Gastrocnemius medialis (tissue), 4 donors: ENCODE results near the gene NFATC3. TPM values are rescaled to one million over a fixed set of nuclear protein-coding genes. Genes with fewer than 3 reads are reported as not detected.
A peak's percentile ranks its signal among the peaks of the same experiment; 100 is the strongest.
"Not testable (repeated sequence)": the region's sequence is repeated elsewhere in the genome, so short reads cannot be mapped to it uniquely, and the experiment has no call there.

Experiments
- ATAC-seq, 2 donors: fragments of 150-250 bp; one replicate each; pipeline ENCODE4 v1.9.1; 2016
- DNase-seq, 2 donors: peaks; one replicate each; pipeline ENCODE4 v3.0.0-alpha.2; 2019
- H3K27ac ChIP-seq, 4 donors: fragments of 200-600 bp; sonication (generic); 1 replicate in 1 of 4; 2 replicates in 3 of 4; pipeline ENCODE4 v1.5.1; 2016 to 2018; ENCODE audit warnings: mild to moderate bottlenecking in 2 of 4, moderate library complexity in 1 of 4
- H3K27me3 ChIP-seq, 3 donors: fragments of 200-600 bp; sonication (generic) in 2 of 3; 1 replicate in 1 of 3; 2 replicates in 2 of 3; pipeline versions ENCODE4 v1.5.1 to v1.6.0; 2016 to 2019; ENCODE audit warnings: mild to moderate bottlenecking in 1 of 3, moderate library complexity in 1 of 3
- H3K36me3 ChIP-seq, 2 donors: fragments of 200-600 bp; sonication (generic) in 1 of 2; one replicate each; pipeline ENCODE4 v1.5.1; 2017 to 2018
- H3K4me1 ChIP-seq, 2 donors: fragments of 200-600 bp; sonication (generic) in 1 of 2; one replicate each; pipeline ENCODE4 v1.5.1; 2016 to 2017; ENCODE audit warnings: mild to moderate bottlenecking in 2 of 2
- H3K4me3 ChIP-seq, 4 donors: fragments of 200-600 bp; sonication (generic) in 3 of 4; 1 replicate in 1 of 4; 2 replicates in 3 of 4; pipeline ENCODE4 v1.5.1; 2016 to 2019; ENCODE audit warnings: mild to moderate bottlenecking in 2 of 4
- H3K9me3 ChIP-seq, 3 donors: fragments of 200-600 bp; sonication (generic) in 2 of 3; 1 replicate in 1 of 3; 2 replicates in 2 of 3; pipeline ENCODE4 v1.5.1; 2016 to 2019
- POLR2A ChIP-seq, 2 donors: fragments of 450-650 bp; IDR thresholded peaks; one replicate each; pipeline ENCODE4 v1.6.1; 2017; ENCODE audit warnings: antibody characterized with exemption in 2 of 2, mild to moderate bottlenecking in 2 of 2, moderate library complexity in 2 of 2
- in situ Hi-C, 4 donors: fragments of 200-750 bp; cut with MboI; loops; one replicate each; pipeline versions ENCODE4 v1.15.0 to v1.8.0; 2017; ENCODE audit warnings: low sequenced_read_pairs in 4 of 4
- intact Hi-C: fragments of 100-400 bp; cut with DNase I; formaldehyde crosslinking; loops from one replicate; pipeline ENCODE4 v1.15.1; 2023; ENCODE audit warnings: low total_unique reads
- total RNA-seq, 4 donors: library from RNA; depleted of rRNA; stranded (reverse); fragments of >200 nt; gene quantifications; one replicate each; pipeline versions ENCODE4 v1.1.0 to v1.2.3, GENCODE V29; 2016
- TF ChIP-seq, protein P1 (sequence below), 5 experiments: fragments of 450-650 bp in 3 of 5; fragments of 200-600 bp in 2 of 5; sonication (generic) in 2 of 5; IDR thresholded peaks in 4 of 5; conservative IDR thresholded peaks in 1 of 5; 1 replicate in 4 of 5; 2 replicates in 1 of 5; pipeline ENCODE4 v1.5.1; 2016 to 2019; ENCODE audit warnings: antibody characterized with exemption in 5 of 5, mild to moderate bottlenecking in 3 of 5, moderate library complexity in 3 of 5

Gene NFATC3
- total RNA-seq, 4 donors from 2014 or later = 47.9 to 72.7 (median 70.7) TPM

- H3K9me3 ChIP-seq = no peaks in the 10 kb centered on the region
- H3K27ac ChIP-seq = peak overlapping the region; percentile 74 to 86 (median 82)
- DNase-seq = peak; percentile 18 to 23
- ATAC-seq = peak; percentile 79 to 89
- no peaks in the 10 kb centered on the region for H3K27me3 ChIP-seq
- H3K36me3 ChIP-seq = peaks cover 0 to 7% of the 10 kb centered on the region in 2 donors
- intact Hi-C loops (no loop called here), in situ Hi-C loops (no loop called here)
- TF ChIP-seq, protein P1, sequence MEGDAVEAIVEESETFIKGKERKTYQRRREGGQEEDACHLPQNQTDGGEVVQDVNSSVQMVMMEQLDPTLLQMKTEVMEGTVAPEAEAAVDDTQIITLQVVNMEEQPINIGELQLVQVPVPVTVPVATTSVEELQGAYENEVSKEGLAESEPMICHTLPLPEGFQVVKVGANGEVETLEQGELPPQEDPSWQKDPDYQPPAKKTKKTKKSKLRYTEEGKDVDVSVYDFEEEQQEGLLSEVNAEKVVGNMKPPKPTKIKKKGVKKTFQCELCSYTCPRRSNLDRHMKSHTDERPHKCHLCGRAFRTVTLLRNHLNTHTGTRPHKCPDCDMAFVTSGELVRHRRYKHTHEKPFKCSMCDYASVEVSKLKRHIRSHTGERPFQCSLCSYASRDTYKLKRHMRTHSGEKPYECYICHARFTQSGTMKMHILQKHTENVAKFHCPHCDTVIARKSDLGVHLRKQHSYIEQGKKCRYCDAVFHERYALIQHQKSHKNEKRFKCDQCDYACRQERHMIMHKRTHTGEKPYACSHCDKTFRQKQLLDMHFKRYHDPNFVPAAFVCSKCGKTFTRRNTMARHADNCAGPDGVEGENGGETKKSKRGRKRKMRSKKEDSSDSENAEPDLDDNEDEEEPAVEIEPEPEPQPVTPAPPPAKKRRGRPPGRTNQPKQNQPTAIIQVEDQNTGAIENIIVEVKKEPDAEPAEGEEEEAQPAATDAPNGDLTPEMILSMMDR (IDR thresholded peaks at IDR 0.05 in 4 of 5, conservative IDR thresholded peaks at IDR 0.05 in 1 of 5) = no peak
- TF ChIP-seq POLR2A (IDR thresholded peaks at IDR 0.05) = no peak
- H3K4me3 ChIP-seq = no peak overlapping the region
- H3K4me1 ChIP-seq = peaks cover 46 to 49% of the 10 kb centered on the region in 2 donors
Observed at GRCh38 chr16:68128577-68129305, 43.6 kb downstream of the NFATC3 start.

DNA sequence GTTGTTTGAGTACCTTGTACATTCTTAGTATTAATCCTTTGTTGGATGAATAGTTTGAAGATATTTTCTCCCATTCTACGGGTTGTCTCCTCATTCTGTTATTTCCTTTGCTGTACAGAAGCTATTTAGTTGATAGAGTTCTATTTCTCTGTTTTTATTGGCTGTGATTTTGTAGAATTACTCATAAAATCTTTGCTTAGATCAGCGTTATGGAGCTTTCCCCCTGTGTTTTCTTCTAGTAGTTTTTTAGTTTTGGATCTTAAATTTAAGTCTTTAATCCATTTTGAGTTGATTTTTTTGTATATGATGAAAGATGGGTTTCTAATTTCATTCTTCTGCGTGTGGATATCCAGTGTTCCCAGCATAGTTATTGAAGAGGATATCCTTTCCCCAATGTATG, 45.4 kb downstream of the NFATC3 start:
- H3K9me3 ChIP-seq = no peaks in the 10 kb centered on the region
- H3K4me3 ChIP-seq = no peak overlapping the region
- H3K4me1 ChIP-seq = peaks cover 61 to 62% of the 10 kb centered on the region in 2 donors
- intact Hi-C loops = loop anchor here (5.0 kb wide), 1 partner anchor 67 kb away; no protein-coding TSS in a partner anchor
- ATAC-seq (no peak), DNase-seq (no peak)
- no peak for TF ChIP-seq POLR2A (IDR thresholded peaks at IDR 0.05)
- TF ChIP-seq, protein P1 (IDR thresholded peaks at IDR 0.05 in 4 of 5, conservative IDR thresholded peaks at IDR 0.05 in 1 of 5) = no peak
- H3K27me3 ChIP-seq = no peaks in the 10 kb centered on the region
- peak overlapping the region; percentile 74 to 86 (median 82) for H3K27ac ChIP-seq
- in situ Hi-C loops = no loop called here
- H3K36me3 ChIP-seq = peaks cover 0 to 7% of the 10 kb centered on the region in 2 donors

DNA sequence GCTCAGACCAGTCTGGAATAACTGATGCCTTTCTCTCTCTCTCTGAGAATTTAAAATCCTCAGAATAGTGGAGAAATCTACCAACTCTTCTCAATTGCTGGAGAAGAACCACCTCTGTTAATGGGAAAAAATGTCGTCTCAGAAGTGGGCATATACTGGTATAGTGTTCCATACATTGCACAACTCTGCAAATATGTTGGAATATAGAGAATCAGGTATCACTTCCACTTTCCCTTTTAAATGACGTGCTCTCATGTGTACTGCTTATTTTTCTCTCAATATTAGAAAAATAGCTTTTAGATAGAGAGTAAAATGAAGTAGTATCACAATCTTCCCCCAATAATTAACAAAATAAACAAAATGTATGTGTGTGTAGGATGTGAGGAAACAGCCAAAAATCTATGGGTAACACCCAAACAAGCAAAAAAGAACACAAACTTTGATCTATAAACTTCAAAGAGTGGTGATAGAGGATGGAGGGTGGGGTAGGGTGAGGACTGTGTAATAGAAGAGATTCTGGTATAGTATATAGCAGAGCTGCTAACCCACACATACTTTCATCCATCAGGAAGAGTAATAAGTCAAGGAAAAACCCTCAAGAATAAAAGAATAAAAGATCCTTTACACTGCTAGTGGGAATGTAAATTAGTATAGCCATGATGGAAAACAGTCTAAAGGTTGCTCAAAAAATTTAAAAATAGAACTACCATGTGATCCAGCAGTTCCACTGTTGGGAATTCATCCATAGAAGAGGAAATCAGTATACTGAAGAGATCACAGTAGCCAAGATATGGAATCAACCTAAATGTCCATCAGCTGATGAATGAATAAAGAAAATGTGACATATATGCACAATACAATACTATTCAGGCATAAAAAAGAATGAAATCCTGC, 46.9 kb downstream of the NFATC3 start:
- H3K9me3 ChIP-seq = no peaks in the 10 kb centered on the region
- ATAC-seq (peak; percentile 13 to 56), DNase-seq (no peak)
- no peaks in the 10 kb centered on the region for H3K36me3 ChIP-seq
- H3K27me3 ChIP-seq = no peaks in the 10 kb centered on the region
- peak overlapping the region; percentile 74 to 86 (median 82) for H3K27ac ChIP-seq
- H3K4me1 ChIP-seq = peaks cover 61 to 68% of the 10 kb centered on the region in 2 donors
- TF ChIP-seq, protein P1 (IDR thresholded peaks at IDR 0.05 in 4 of 5, conservative IDR thresholded peaks at IDR 0.05 in 1 of 5) = no peak
- TF ChIP-seq POLR2A (IDR thresholded peaks at IDR 0.05) = no peak
- intact Hi-C loops = loop anchor here (5.0 kb wide), 1 partner anchor 65 kb away; no protein-coding TSS in a partner anchor
- H3K4me3 ChIP-seq = no peak overlapping the region
- in situ Hi-C loops = no loop called here

GRCh38 chr16:68133000-68133399, 47.8 kb downstream of the NFATC3 start:
- ATAC-seq, H3K27me3 ChIP-seq, H3K4me3 ChIP-seq, in situ Hi-C loops, H3K36me3 ChIP-seq, H3K9me3 ChIP-seq: not testable (repeated sequence)
- H3K27ac ChIP-seq = peak overlapping the region; percentile 74 to 86 (median 82)
- peaks cover 61 to 68% of the 10 kb centered on the region in 2 donors for H3K4me1 ChIP-seq
- peak in 1 of 2 donors; percentile 30 for DNase-seq
- intact Hi-C loops = loop anchor here (5.0 kb wide), 1 partner anchor 64 kb away; no protein-coding TSS in a partner anchor

DNA sequence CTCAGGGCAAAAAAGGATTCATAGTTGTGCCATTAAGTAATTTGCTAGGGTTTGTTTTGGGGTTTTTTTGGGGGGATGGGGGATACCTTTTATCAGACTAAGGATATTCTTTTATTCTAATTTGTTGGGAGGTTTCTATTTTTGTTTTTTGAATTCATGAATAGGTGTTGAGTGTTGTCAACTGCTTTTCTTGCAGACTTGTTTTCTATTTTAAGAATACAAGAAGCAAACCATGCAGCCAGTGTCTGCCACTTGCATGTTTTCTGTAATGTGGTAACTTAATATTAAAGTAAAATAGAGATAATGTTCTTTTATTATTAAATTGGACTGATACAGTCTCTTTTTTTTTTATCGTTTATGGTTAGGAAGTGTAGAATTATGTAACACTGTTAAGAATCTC, 49.5 kb downstream of the NFATC3 start:
- H3K4me1 ChIP-seq = peaks cover 51 to 60% of the 10 kb centered on the region in 2 donors

More for the DNA sequence above, 49.5 kb downstream of the NFATC3 start:
- no peak for TF ChIP-seq POLR2A (IDR thresholded peaks at IDR 0.05)
- TF ChIP-seq, protein P1 (IDR thresholded peaks at IDR 0.05 in 4 of 5, conservative IDR thresholded peaks at IDR 0.05 in 1 of 5) = no peak
- Histone ChIP-seq H3K9me3 (no peaks in the 10 kb centered on the region), H3K36me3 (no peaks in the 10 kb centered on the region), H3K27me3 (no peaks in the 10 kb centered on the region), H3K4me3 (no peak overlapping the region), H3K27ac (peak overlapping the region; percentile 74 to 86 (median 82))
- in situ Hi-C loops (no loop called here), intact Hi-C loops (loop anchor here (5.0 kb wide), 1 partner anchor 63 kb away; no protein-coding TSS in a partner anchor)
- ATAC-seq = no peak
- no peak for DNase-seq
